Measurements from ENCODE around the gene CLMN. TPM values are rescaled to one million over a fixed set of nuclear protein-coding genes. Genes with fewer than 3 reads are reported as not detected.

Gene CLMN
- total and polyA plus RNA-seq, 2 of the 13 experiments (the other 11 are each of a cell fraction or from before 2014, with no cell fraction given), result 15.1 to 16.7 TPM

- H3K27me3 ChIP-seq (ENCODE audit: control insufficient read depth in 1 of 2, insufficient read depth in 2 of 2, low read length in 2 of 2), result no peaks in the 10 kb centered on the region; a peak in 1 of 5 replicates
- no peaks in the 10 kb centered on the region for H3K9me3 ChIP-seq (ENCODE audit: low read length)
- ChIA-PET CTCF (ENCODE audit: low intra/inter-chr PET ratio, low total read pairs) (no interaction called here), POLR2A (interaction anchor here (0.9 to 1.9 kb wide), 3 partner anchors 13 to 26 kb away, joined by 3 to 4 read pairs (median 3); no protein-coding TSS in a partner anchor)
- H3K79me2 ChIP-seq (ENCODE audit: insufficient read depth, low read length), result peaks cover 16% of the 10 kb centered on the region
- no peak overlapping the region for H3K9ac ChIP-seq (ENCODE audit: insufficient read depth, low read depth, low read length)
- 0 out of 6 replicates have a peak overlapping the region, but pooled peaks of 1 of the 3 experiments have one; percentile 11 for H3K4me3 ChIP-seq (replicated peaks in 1 of 3; ENCODE audit: insufficient read depth in 1 of 3, low read depth in 2 of 3, low read length in 3 of 3)
- ATAC-seq, result peak; percentile 75
- intact Hi-C loops (cut with micrococcal nuclease; ENCODE audit: unreplicated experiment), result loop anchor here (2.0 kb wide), 1 partner anchor 13 kb away; no protein-coding TSS in a partner anchor
- in situ Hi-C loops (cut with HindIII; ENCODE audit: extremely low pct_ligation_motif_present, low pct_unique_long_range_greater_than_20kb), result no loop called here
- peak overlapping the region; percentile 60 for H3K4me2 ChIP-seq (ENCODE audit: low read depth, low read length)
- no peaks in the 10 kb centered on the region; the same call in 1 of the 2 replicates for H4K20me1 ChIP-seq (ENCODE audit: insufficient read depth, low read length)
- peak; percentile 61 for DNase-seq (ENCODE audit: low spot score)
- H3K27ac ChIP-seq (ENCODE audit: extremely low read length, insufficient read depth, low read length), result peak overlapping the region; percentile 14
- 9% methylated on average over 3 of the region's 5 CpGs for WGBS (ENCODE audit: low lambda C conversion rate)
- FAIRE-seq, result peak; percentile 83
- no peak overlapping the region for H2AFZ ChIP-seq (ENCODE audit: low read length)
- BruUV-seq (replicated peaks), result no TSS peak
- peaks cover 84% of the 10 kb centered on the region for H3K4me1 ChIP-seq (ENCODE audit: insufficient read depth, low read length)
- no peaks in the 10 kb centered on the region for H3K36me3 ChIP-seq (replicated peaks in 1 of 2; ENCODE audit: control insufficient read depth in 1 of 2, insufficient read depth in 2 of 2, low read length in 2 of 2)
- TF ChIP-seq E2F2 (CRISPR knock-in tag; IDR thresholded peaks at IDR 0.05; ENCODE audit: borderline replicate concordance), result no peak
- no peak for TF ChIP-seq ZNF713 (CRISPR knock-in tag; IDR thresholded peaks at IDR 0.05)
- no peak for TF ChIP-seq ZSCAN30 (CRISPR knock-in tag; IDR thresholded peaks at IDR 0.05)
- no peak for TF ChIP-seq ZNF709 (CRISPR knock-in tag; IDR thresholded peaks at IDR 0.05)
- no peak for TF ChIP-seq ZNF460 (CRISPR knock-in tag; IDR thresholded peaks at IDR 0.05; ENCODE audit: borderline replicate concordance)
- TF ChIP-seq HIVEP1 (CRISPR knock-in tag; IDR thresholded peaks at IDR 0.05), result no peak
- TF ChIP-seq ZSCAN29 (CRISPR knock-in tag; conservative IDR thresholded peaks at IDR 0.05), result no peak
- peak; percentile 24; the same call in 1 of the 2 replicates for TF ChIP-seq MYC (CRISPR knock-in tag; IDR thresholded peaks at IDR 0.05; ENCODE audit: borderline replicate concordance)
- peak in 1 of 2 experiments; percentile 19; a peak in 1 of 4 replicates for TF ChIP-seq EP300 (IDR thresholded peaks at IDR 0.05; ENCODE audit: low read depth in 2 of 2, low read length in 2 of 2)
- no peak for TF ChIP-seq EP300 (CRISPR knock-in tag; IDR thresholded peaks at IDR 0.05; ENCODE audit: borderline replicate concordance)
- no peak for TF ChIP-seq ZNF547 (CRISPR knock-in tag; IDR thresholded peaks at IDR 0.05)
- no peak for TF ChIP-seq LBX2 (CRISPR knock-in tag; IDR thresholded peaks at IDR 0.05; ENCODE audit: borderline replicate concordance)
- TF ChIP-seq KLF9 (CRISPR knock-in tag; IDR thresholded peaks at IDR 0.05; ENCODE audit: low read depth), result no peak
- TF ChIP-seq ZNF317 (CRISPR knock-in tag; IDR thresholded peaks at IDR 0.05), result no peak
- TF ChIP-seq ZBTB4 (CRISPR knock-in tag; IDR thresholded peaks at IDR 0.05; ENCODE audit: borderline replicate concordance), result no peak
- TF ChIP-seq TFE3 (CRISPR knock-in tag; IDR thresholded peaks at IDR 0.05), result peak; percentile 76
Observed at GRCh38 chr14:95313707-95314106, 6.0 kb downstream of the CLMN start.

Measured in HepG2 (cell line).